HG02610 (cell line): ENCODE results near the gene SCAF4.
"Not testable (repeated sequence)": the region's sequence is repeated elsewhere in the genome, so short reads cannot be mapped to it uniquely, and the experiment has no call there.

Source experiments
- ATAC-seq: cut with Tn5 transposase; IDR thresholded peaks from one replicate; pipeline ENCODE4 v1.9.1; 2021; ENCODE audit warnings: mild to moderate bottlenecking, moderate library complexity; ENCODE audit not compliant: unreplicated experiment

Gene SCAF4

GRCh38 chr21:31654340-31654739 is 77.6 kb downstream of the SCAF4 start:
- ATAC-seq: no peak

DNA sequence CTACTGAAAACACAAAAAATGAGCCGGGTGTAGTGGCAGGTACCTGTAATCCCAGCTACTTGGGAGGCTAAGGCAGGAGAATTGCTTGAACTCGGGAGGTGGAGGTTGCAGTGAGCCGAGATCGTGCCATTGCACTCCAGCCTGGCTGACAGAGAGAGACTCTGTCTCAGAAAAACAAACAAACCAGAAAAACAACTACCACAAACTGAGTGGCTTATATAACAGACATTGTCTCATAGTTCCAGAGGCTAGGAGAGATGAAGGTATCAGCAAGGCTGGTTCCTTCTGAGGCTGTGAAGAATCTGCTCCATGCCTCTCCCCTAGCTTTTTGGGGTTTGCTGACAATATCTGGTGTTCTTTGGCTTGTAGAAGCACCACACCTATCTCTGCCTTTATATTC is 80.4 kb downstream of the SCAF4 start:
- ATAC-seq: not testable (repeated sequence)

DNA sequence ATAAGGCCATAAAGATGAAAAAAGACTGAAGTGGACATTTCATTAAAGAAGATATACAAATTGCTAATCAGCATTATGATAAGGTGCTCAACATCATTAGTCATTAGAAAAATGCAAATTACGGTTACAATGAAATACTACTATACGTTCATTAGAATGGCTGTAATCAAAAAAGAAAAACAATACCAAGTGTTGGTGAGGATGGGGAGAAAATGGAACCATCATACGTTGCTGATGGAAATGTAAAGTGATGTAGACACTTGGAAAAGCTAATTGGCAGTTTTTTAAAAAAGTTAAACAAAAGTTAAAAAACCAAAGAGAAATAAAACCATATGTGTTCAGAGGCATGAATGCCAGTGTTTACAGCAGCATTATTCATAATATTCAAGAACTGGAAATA is 81.0 kb downstream of the SCAF4 start:
- ATAC-seq: no peak

DNA sequence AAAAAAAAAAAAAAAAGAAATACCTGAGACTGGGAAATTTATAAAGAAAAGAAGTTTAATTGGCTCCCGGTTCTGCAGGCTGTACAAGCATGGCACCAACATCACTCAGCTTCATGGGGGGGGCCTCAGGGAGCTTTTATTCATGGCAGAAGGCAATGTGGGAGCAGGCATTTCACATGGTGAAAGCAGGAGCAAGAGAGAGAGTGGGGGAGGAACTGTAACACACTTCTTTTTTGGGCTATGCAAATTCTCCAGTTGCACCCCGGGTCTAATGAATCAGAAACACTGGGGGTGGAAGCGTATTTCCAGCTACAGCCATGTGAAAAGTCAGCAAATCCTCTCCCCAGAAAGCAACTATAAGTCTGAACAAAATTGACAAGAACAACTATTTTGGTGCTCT is 84.3 kb downstream of the SCAF4 start:
- no peak for ATAC-seq

DNA sequence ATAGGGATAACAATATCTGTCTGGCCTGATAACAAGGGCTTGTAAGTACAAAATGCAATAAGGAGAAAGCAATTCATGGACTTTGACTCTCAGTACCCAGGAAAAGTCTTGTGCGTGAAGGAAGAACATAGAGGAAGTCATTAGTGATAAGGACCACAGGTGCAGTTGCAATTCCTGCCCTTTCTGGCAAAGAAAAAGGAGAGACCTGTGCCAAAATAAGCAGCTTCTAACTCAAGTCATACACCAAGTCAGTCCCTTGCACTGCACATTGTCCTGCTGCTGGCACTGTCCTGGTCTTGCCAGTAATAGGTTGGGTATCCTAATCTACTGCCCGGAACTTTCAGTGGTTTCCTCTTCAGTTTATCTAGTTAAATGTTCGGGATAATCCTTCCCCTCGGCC is 87.3 kb downstream of the SCAF4 start:
- ATAC-seq: no peak

DNA sequence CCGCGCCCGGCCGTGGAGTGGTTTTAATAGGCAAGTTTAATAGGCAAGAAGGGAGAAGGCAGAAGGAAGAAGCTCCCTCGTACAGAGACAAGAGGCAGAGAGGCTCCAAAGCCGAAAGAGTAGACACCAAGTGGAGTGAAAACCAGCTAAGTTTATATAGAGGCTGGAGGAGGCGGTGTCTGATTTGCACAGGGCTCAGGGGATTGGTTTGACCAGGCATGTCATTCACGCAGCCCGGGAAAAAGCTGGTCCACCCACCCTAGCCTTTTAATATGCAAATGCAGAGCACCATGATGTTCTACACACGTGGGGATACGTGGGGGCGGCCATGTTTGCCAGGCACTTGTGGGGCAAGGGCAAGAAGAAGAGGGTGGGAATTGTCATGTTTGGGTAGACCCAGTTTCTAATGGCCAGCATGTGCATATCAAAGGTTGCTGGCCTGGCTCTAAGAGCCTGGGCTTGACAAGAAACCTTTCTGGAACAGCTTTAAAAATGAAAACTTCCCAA is 90.4 kb downstream of the SCAF4 start:
- no peak for ATAC-seq

GRCh38 chr21:31636874-31637273 is 95.0 kb downstream of the SCAF4 start:
- ATAC-seq: no peak

DNA sequence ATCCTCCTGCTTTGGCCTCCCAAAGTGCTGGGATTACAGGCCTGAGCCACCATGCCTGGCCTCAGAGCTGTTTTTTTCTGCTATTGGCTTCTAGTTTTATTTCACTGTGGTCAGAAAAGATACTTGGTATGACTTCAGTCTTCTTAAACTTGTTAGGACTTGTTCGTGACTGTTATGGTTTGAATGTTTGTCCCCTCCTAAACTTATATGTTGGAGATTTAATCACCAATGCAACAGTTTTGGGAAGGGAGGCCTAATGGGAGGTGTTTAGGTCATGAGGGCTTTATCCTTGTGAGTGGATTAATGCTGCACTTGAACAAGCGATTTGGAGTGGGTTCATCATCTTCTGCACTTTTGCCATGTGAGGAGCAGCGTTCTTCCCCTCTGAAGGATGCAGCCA is 96.9 kb downstream of the SCAF4 start:
- ATAC-seq: no peak

- ATAC-seq: not testable (repeated sequence)
These were observed 100.0 kb downstream of the SCAF4 start for GRCh38 chr21:31631881-31632280.

DNA sequence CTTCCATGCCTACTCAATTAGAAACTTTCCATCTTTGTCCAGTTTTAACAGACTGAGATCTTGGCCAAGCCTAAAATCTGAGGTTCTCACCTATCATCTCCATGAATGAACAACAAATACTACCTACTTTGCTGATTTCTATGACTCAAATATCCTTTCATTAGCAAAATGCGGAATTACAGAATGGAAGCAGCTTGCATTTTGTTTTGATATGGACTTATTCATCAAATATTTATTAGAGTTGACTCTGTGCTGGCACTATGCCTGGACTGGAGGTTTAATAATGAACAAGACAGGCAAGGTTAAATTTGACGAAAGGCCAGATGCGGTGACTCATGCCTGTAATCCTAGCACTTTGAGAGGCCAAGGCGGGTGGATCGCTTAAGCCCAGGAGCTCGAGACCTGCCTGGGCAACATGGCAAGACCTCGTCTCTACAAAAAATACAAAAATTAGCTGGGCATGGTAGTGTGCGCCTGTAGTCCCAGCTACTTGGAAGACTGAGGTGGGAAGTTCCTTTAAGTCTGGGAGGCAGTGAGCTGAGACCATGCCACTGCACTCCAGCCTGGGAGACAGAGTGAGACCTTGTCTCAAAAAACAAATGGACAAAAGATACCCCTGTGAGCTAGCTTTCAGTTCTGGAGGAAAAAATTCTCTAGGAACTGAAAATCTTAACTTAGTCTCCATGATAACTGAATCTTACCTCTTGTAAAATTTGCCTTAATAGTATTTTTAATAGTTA is 101.8 kb downstream of the SCAF4 start:
- no peak for ATAC-seq

- ATAC-seq: no peak
These were observed 106.9 kb downstream of the SCAF4 start for GRCh38 chr21:31624961-31625491.

DNA sequence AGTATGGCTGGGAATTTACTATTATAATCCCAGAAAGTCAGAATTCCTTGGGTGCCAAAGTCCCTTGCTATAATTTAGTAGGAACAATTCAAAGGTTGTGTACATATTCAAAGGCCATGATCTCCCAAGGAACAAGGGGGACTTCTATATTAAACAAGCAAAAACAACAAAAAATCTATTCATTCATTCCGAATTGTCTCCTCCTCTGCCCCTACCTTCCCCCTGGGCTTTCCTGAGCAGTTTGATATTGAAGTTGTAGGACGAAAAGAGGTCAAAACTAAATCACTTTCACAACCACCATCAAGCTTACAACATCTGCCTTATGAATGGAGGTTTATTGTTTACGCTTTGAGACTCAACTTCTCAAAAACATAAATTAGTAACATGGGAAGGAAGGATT is 107.7 kb downstream of the SCAF4 start:
- no peak for ATAC-seq

DNA sequence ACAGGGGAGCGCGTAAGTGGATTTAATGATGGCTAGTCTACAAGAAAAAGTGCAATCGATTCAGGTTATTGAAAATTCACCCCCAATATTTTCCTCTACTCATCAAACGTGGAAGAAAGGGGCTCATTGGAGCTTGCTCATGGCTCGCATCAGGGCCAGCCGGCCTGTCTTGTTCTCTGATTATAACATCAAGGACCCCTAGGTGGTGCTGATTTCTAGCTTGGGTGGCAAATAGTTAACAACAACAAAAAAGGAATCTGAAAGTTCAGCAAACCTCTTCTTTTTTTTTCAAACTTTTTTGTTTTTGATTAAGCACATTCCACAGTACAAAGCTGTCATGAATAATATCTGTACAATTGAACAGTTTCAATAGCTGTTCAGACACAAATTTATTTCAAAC is 108.3 kb downstream of the SCAF4 start:
- ATAC-seq: no peak

GRCh38 chr21:31622397-31622796 is 109.5 kb downstream of the SCAF4 start:
- no peak for ATAC-seq
